HepG2 (cell line): ENCODE results near the gene CRIM1. TPM values are rescaled to one million over a fixed set of nuclear protein-coding genes. Genes with fewer than 3 reads are reported as not detected.

Source experiments
- ATAC-seq: fragments of 200-7000 bp; cut with Tn5 transposase; 3 replicates; pipeline ENCODE4 v1.9.1; 2020; ENCODE audit warnings: mild to moderate bottlenecking, moderate library complexity
- BruUV-seq: library from RNA; stranded (reverse); fragments of 400-500 nt; replicated peaks from 2 replicates; lab custom pipeline; 2021; lab: Mats Ljungman, UMichigan
- CTCF ChIA-PET: fragments of 300-600 bp; formaldehyde crosslinking; extraction: SDS; loops from one replicate; lab custom pipeline; 2021; ENCODE audit warnings: low total read pairs, inconsistent platforms, low intra/inter-chr PET ratio; lab: Yijun Ruan, JAX
- POLR2A ChIA-PET: fragments of 350-600 bp; sonication (Branson Sonifier 250); formaldehyde crosslinking; loops from one replicate; lab custom pipeline; 2020; ENCODE audit warnings: antibody characterized with exemption, inconsistent platforms; lab: Yijun Ruan, JAX
- DNase-seq: peaks from one replicate; pipeline ENCODE4 v3.0.0-alpha.2; 2015; ENCODE audit warnings: low spot score
- FAIRE-seq: peaks from 3 replicates; lab custom pipeline; 2011; peaks lifted over from hg19 to GRCh38; lab: Jason Lieb, UNC
- H2AFZ ChIP-seq: one replicate; pipeline ENCODE4 v1.6.1; 2011; ENCODE audit warnings: low read length, inconsistent platforms
- H3K27ac ChIP-seq: fragments of 300-600 bp; 3 replicates; pipeline ENCODE4 v1.8.0; 2011; ENCODE audit warnings: mixed run types, mild to moderate bottlenecking, mixed read lengths, low read length, inconsistent platforms; ENCODE audit not compliant: insufficient read depth; ENCODE audit errors: extremely low read length
- H3K27me3 ChIP-seq, 2 experiments: fragments of 200-600 bp in 1 of 2; 2 replicates in 1 of 2; 3 replicates in 1 of 2; pipeline versions ENCODE4 v1.6.0 to v1.8.0; 2011; ENCODE audit warnings: low read length in 2 of 2, mild to moderate bottlenecking in 2 of 2, moderate library complexity in 2 of 2, inconsistent platforms in 1 of 2; ENCODE audit not compliant: insufficient read depth in 2 of 2, control insufficient read depth in 1 of 2
- H3K36me3 ChIP-seq, 2 experiments: fragments of 200-600 bp in 1 of 2; replicated peaks in 1 of 2; 2 replicates in 1 of 2; 3 replicates in 1 of 2; pipeline versions ENCODE4 v1.5.1 to v1.8.0; 2011; ENCODE audit warnings: low read length in 2 of 2, inconsistent platforms in 1 of 2; ENCODE audit not compliant: insufficient read depth in 2 of 2, control insufficient read depth in 1 of 2
- H3K4me1 ChIP-seq: 2 replicates; pipeline ENCODE4 v1.5.1; 2012; ENCODE audit warnings: low read length, inconsistent platforms; ENCODE audit not compliant: insufficient read depth
- H3K4me2 ChIP-seq: 2 replicates; pipeline ENCODE4 v1.6.0; 2011; ENCODE audit warnings: low read depth, low read length, inconsistent platforms
- H3K4me3 ChIP-seq, 3 experiments: fragments of 200-600 bp in 1 of 3; sonication (generic), shearing (Covaris generic) in 1 of 3; replicated peaks in 1 of 3; 2 replicates each; pipeline ENCODE4 v1.5.1; 2011 to 2016; ENCODE audit warnings: low read length in 3 of 3, inconsistent platforms in 2 of 3, low read depth in 2 of 3, mild to moderate bottlenecking in 2 of 3, control low read depth in 1 of 3, mixed read lengths in 1 of 3; ENCODE audit not compliant: insufficient read depth in 1 of 3
- H3K79me2 ChIP-seq: one replicate; pipeline ENCODE4 v1.6.1; 2011; ENCODE audit warnings: low read length, inconsistent platforms; ENCODE audit not compliant: insufficient read depth
- H3K9ac ChIP-seq: 2 replicates; pipeline ENCODE4 v1.6.0; 2011; ENCODE audit warnings: mild to moderate bottlenecking, low read depth, low read length, inconsistent platforms; ENCODE audit not compliant: insufficient read depth
- H3K9me3 ChIP-seq: 2 replicates; pipeline ENCODE4 v1.5.1; 2012; ENCODE audit warnings: mild to moderate bottlenecking, low read length
- H4K20me1 ChIP-seq: 2 replicates; pipeline ENCODE4 v1.6.0; 2011; ENCODE audit warnings: inconsistent platforms, mild to moderate bottlenecking, low read length, moderate library complexity; ENCODE audit not compliant: insufficient read depth
- SIX4 ChIP-seq: sonication (generic); formaldehyde crosslinking; IDR thresholded peaks from 2 replicates; pipeline ENCODE4 v1.4.0; 2020; ENCODE audit warnings: missing genetic modification reagents
- STAT5B ChIP-seq: sonication (generic); formaldehyde crosslinking; IDR thresholded peaks from 2 replicates; pipeline ENCODE4 v1.4.0; 2020; ENCODE audit warnings: missing genetic modification reagents
- SYNCRIP ChIP-seq: fragments of 200-400 bp; formaldehyde crosslinking; IDR thresholded peaks from 2 replicates; pipeline ENCODE4 v1.6.1; 2018; ENCODE audit warnings: mild to moderate bottlenecking, low read depth, low read length; ENCODE audit not compliant: insufficient read depth
- ZBTB1 ChIP-seq: sonication (generic); formaldehyde crosslinking; IDR thresholded peaks from 2 replicates; pipeline ENCODE4 v1.4.0; 2020; ENCODE audit warnings: missing genetic modification reagents, borderline replicate concordance
- ZKSCAN8 ChIP-seq: IDR thresholded peaks from 2 replicates; pipeline ENCODE4 v1.6.1; 2016; ENCODE audit warnings: borderline replicate concordance, missing genetic modification reagents, missing compliant biosample characterization
- ZNF569 ChIP-seq: sonication (generic); formaldehyde crosslinking; IDR thresholded peaks from 2 replicates; pipeline ENCODE4 v1.5.0; 2020; ENCODE audit warnings: mild to moderate bottlenecking, missing genetic modification reagents, moderate library complexity, borderline replicate concordance
- ZNF652 ChIP-seq: IDR thresholded peaks from 2 replicates; pipeline ENCODE4 v1.6.1; 2016; ENCODE audit warnings: low read depth, borderline replicate concordance
- WGBS: methylation state at CpG from one replicate; pipeline ENCODE4 v1.1.6; 2017; ENCODE audit warnings: low lambda C conversion rate; 5-methylcytosine and 5-hydroxymethylcytosine counted together
- in situ Hi-C: cut with HindIII; loops from 2 replicates; pipeline ENCODE4 v1.10.0; 2017; ENCODE audit warnings: low pct_unique_long_range_greater_than_20kb; ENCODE audit not compliant: extremely low pct_ligation_motif_present
- intact Hi-C: fragments of 100-400 bp; cut with micrococcal nuclease; formaldehyde crosslinking; loops from one replicate; pipeline ENCODE4 v1.10.0; 2022; ENCODE audit not compliant: unreplicated experiment
- polyA plus RNA-seq, 8 experiments: library from polyadenylated mRNA; depleted of rRNA in 3 of 8; stranded (reverse) in 7 of 8; unstranded in 1 of 8; fragments of >200 nt; fragmentation: Illumina TruSeq in 4 of 8; extraction: Trizol in 4 of 8; gene quantifications; 2 replicates each; pipeline versions ENCODE4 v1.2.1 to v1.2.3, GENCODE V29; 2011 to 2016; ENCODE audit warnings: low read depth in 4 of 8, missing spikeins in 1 of 8, mixed read lengths in 1 of 8; ENCODE audit not compliant: insufficient read depth in 1 of 8
- total RNA-seq, 5 experiments: library from RNA; depleted of rRNA; stranded (reverse); fragments of >200 nt; fragmentation: Illumina TruSeq; extraction: Trizol; gene quantifications; 2 replicates each; pipeline ENCODE4 v1.2.3, GENCODE V29; 2016; ENCODE audit warnings: low read depth in 1 of 5
- TF ChIP-seq, protein P1 (sequence below): sonication (generic); formaldehyde crosslinking; IDR thresholded peaks from 2 replicates; pipeline ENCODE4 v1.5.0; 2020; ENCODE audit warnings: missing genetic modification reagents
- TF ChIP-seq, protein P2 (sequence below): sonication (generic); formaldehyde crosslinking; IDR thresholded peaks from 2 replicates; pipeline ENCODE4 v1.4.0; 2020; ENCODE audit warnings: missing genetic modification reagents

CRIM1 gene
- total and polyA plus RNA-seq, 2 of the 13 experiments (the other 11 are each of a cell fraction or from before 2014, with no cell fraction given) = 39.1 to 69.9 TPM

DNA sequence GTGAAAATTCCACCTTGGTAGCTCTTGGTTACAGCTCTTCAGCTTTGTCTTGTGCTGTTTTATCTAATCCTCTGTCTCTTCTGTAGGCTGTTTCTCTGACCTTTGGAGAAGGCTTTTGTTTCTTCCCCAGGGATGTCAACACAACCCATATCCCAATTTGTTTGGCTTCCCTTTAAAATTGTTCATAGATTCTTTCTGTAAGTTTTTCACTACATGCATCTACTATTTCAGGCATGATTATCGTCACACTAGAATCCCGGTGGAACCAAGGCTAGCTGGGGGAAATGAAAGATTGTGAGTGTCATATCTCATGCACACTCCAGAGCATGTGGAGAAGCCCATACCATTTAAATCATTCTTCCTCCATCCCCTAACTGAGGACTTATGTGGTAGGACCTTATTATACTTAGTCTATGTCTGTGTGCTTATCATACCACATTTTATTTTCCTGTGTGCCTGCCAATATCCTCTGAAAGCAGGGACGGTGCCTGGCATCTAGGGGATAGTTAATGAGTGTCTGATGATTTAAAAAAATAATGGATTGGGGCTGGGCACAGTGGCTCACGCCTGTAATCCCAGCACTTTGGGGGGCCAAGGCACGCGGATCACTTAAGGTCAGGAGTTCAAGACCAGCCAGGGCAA is 59.9 kb downstream of the CRIM1 start (continued):
- TF ChIP-seq ZNF652 (no peak), SIX4 (CRISPR knock-in tag) (no peak), SYNCRIP (no peak), ZKSCAN8 (CRISPR knock-in tag) (no peak), STAT5B (no peak), ZNF569 (CRISPR knock-in tag) (no peak)
- TF ChIP-seq, protein P1, sequence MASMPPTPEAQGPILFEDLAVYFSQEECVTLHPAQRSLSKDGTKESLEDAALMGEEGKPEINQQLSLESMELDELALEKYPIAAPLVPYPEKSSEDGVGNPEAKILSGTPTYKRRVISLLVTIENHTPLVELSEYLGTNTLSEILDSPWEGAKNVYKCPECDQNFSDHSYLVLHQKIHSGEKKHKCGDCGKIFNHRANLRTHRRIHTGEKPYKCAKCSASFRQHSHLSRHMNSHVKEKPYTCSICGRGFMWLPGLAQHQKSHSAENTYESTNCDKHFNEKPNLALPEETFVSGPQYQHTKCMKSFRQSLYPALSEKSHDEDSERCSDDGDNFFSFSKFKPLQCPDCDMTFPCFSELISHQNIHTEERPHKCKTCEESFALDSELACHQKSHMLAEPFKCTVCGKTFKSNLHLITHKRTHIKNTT = no peak

DNA sequence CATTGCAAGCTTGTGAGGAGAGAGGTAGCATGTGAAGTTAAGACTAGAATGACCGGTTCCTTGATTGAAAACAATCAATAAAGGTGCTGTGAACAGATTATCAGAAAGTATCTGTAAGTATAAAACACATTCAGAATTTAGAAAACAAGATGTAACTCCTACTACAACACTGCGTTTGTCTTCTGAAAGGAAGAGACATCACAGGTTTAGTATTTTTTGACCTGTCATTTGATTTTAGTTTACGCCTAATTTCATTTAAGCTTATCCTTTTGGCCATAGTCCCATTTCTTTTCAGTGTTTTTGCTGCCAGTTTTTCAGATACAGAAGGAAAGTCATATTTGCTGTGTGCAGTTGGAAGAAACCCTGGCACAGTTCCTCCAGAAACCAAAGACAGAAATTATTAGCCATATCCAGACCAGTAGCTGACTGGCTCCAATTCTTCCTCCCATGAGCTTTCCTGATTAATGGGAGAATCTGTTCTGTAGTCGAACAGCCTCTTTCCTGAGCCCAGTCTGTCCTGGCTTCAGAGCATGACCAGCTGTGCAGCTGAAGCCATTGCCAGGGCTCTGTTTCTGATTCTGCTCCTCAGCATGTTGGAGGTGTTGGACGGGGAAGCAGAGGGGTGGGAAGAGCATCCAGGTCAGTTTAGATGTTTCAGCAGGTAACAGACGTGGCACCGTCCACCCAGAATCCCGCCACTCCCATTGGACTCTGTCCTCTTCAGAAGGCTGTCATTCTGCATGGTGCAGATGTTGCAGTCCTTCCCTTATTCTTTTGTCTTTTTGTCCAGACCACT is 61.0 kb downstream of the CRIM1 start:
- BruUV-seq = no TSS peak
- whole genome bisulfite sequencing = 94% methylated on average over 8 of the region's 8 CpGs
- FAIRE-seq = no peak
- peak; percentile 36; the same call in 2 of the 3 replicates for ATAC-seq
- peaks cover 24% of the 10 kb centered on the region for H4K20me1 ChIP-seq
- H2AFZ ChIP-seq = no peak overlapping the region
- H3K4me2 ChIP-seq = no peak overlapping the region
- no peak for DNase-seq
- H3K4me3 ChIP-seq = no peak overlapping the region
- H3K9ac ChIP-seq = no peak overlapping the region
- H3K27me3 ChIP-seq = no peaks in the 10 kb centered on the region
- H3K36me3 ChIP-seq = peaks cover 8 to 26% of the 10 kb centered on the region in 2 experiments; a peak in 4 of 5 replicates
- peaks cover 78% of the 10 kb centered on the region for H3K79me2 ChIP-seq
- intact Hi-C loops = loop anchor here (2.0 kb wide), 1 partner anchor 16 kb away; no protein-coding TSS in a partner anchor
- POLR2A ChIA-PET = interaction anchor here (1.4 kb wide), 1 partner anchor 35 kb away, joined by 4 read pairs; no protein-coding TSS in a partner anchor
- TF ChIP-seq ZBTB1 = no peak
- TF ChIP-seq, protein P2, sequence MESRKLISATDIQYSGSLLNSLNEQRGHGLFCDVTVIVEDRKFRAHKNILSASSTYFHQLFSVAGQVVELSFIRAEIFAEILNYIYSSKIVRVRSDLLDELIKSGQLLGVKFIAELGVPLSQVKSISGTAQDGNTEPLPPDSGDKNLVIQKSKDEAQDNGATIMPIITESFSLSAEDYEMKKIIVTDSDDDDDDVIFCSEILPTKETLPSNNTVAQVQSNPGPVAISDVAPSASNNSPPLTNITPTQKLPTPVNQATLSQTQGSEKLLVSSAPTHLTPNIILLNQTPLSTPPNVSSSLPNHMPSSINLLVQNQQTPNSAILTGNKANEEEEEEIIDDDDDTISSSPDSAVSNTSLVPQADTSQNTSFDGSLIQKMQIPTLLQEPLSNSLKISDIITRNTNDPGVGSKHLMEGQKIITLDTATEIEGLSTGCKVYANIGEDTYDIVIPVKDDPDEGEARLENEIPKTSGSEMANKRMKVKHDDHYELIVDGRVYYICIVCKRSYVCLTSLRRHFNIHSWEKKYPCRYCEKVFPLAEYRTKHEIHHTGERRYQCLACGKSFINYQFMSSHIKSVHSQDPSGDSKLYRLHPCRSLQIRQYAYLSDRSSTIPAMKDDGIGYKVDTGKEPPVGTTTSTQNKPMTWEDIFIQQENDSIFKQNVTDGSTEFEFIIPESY (CRISPR knock-in tag) = 0 out of 2 replicates have a peak, but pooled peaks have one; percentile 54
- no peak overlapping the region for H3K27ac ChIP-seq
- H3K9me3 ChIP-seq = no peaks in the 10 kb centered on the region
- in situ Hi-C loops = no loop called here
- CTCF ChIA-PET = no interaction called here
- peaks cover 32% of the 10 kb centered on the region for H3K4me1 ChIP-seq
